Measurements from ENCODE around the gene TBC1D16. TPM values are rescaled to one million over a fixed set of nuclear protein-coding genes. Genes with fewer than 3 reads are reported as not detected.

Gene TBC1D16
- total RNA-seq, 4 donors from 2014 or later = 6.4 to 20.2 (median 11.5) TPM

- TF ChIP-seq CTCF (IDR thresholded peaks at IDR 0.05) = no peak
- no peak for TF ChIP-seq POLR2A (IDR thresholded peaks at IDR 0.05)
- no peak for DNase-seq
- Histone ChIP-seq H3K9me3 (no peaks in the 10 kb centered on the region), H3K27ac (no peak overlapping the region), H3K27me3 (no peaks in the 10 kb centered on the region), H3K36me3 (no peaks in the 10 kb centered on the region), H3K4me1 (peaks cover 0 to 9% (median 8%) of the 10 kb centered on the region in 3 donors), H3K4me3 (no peak overlapping the region)
- 77 to 90% methylated on average over 6 of the region's 6 CpGs for WGBS, 2 donors
- intact Hi-C loops (cut with DNase I) = no loop called here
Observed at GRCh38 chr17:80080081-80080480, 44.4 kb upstream of the TBC1D16 start.

GRCh38 chr17:80072410-80072809 is 36.7 kb upstream of the TBC1D16 start:
- Histone ChIP-seq H3K27ac (no peak overlapping the region), H3K27me3 (no peaks in the 10 kb centered on the region), H3K4me3 (no peak overlapping the region), H3K4me1 (peaks cover 13 to 42% (median 16%) of the 10 kb centered on the region in 3 donors), H3K9me3 (no peaks in the 10 kb centered on the region), H3K36me3 (no peaks in the 10 kb centered on the region)
- DNase-seq = no peak
- TF ChIP-seq POLR2A (IDR thresholded peaks at IDR 0.05) = no peak
- TF ChIP-seq CTCF (IDR thresholded peaks at IDR 0.05) = no peak
- WGBS, 2 donors = 88 to 93% methylated on average over 6 of the region's 6 CpGs
- intact Hi-C loops (cut with DNase I) = no loop called here

GRCh38 chr17:80071116-80071841 is 35.6 kb upstream of the TBC1D16 start:
- TF ChIP-seq POLR2A (IDR thresholded peaks at IDR 0.05) (no peak), CTCF (IDR thresholded peaks at IDR 0.05) (no peak)
- peak overlapping the region in 3 of 4 donors; percentile 35 to 58 (median 35) for H3K4me3 ChIP-seq
- no peaks in the 10 kb centered on the region for H3K9me3 ChIP-seq
- H3K27ac ChIP-seq = peak overlapping the region; percentile 61 to 95 (median 84)
- intact Hi-C loops (cut with DNase I) = no loop called here
- no peak for DNase-seq
- WGBS, 2 donors = 17 to 26% methylated on average over 11 to 16 of the region's 20 CpGs
- peaks cover 0 to under 1% (median 0%) of the 10 kb centered on the region in 4 donors for H3K27me3 ChIP-seq
- peaks cover 13 to 43% (median 16%) of the 10 kb centered on the region in 3 donors for H3K4me1 ChIP-seq
- no peaks in the 10 kb centered on the region for H3K36me3 ChIP-seq

GRCh38 chr17:80070375-80071115 is 34.9 kb upstream of the TBC1D16 start:
- Histone ChIP-seq H3K9me3 (no peaks in the 10 kb centered on the region), H3K4me1 (peaks cover 13 to 51% (median 16%) of the 10 kb centered on the region in 3 donors), H3K27ac (peak overlapping the region; percentile 61 to 95 (median 84)), H3K4me3 (peak overlapping the region in 3 of 4 donors; percentile 35 to 58 (median 35)), H3K36me3 (no peaks in the 10 kb centered on the region), H3K27me3 (peaks cover 0 to 7% (median 0%) of the 10 kb centered on the region in 4 donors)
- 84 to 89% methylated on average over 5 to 10 of the region's 15 CpGs for WGBS, 2 donors
- no peak for TF ChIP-seq CTCF (IDR thresholded peaks at IDR 0.05)
- no peak for TF ChIP-seq POLR2A (IDR thresholded peaks at IDR 0.05)
- no peak for DNase-seq
- intact Hi-C loops (cut with DNase I) = no loop called here

Data from esophagus squamous epithelium (tissue), 5 donors.